Pons (tissue), 1 donor: ENCODE results near the gene TMEM176B.

Source experiments
- DNase-seq: peaks from one replicate; pipeline ENCODE4 v3.0.0-alpha.2; 2016; ENCODE audit warnings: low spot score

TMEM176B gene

DNA sequence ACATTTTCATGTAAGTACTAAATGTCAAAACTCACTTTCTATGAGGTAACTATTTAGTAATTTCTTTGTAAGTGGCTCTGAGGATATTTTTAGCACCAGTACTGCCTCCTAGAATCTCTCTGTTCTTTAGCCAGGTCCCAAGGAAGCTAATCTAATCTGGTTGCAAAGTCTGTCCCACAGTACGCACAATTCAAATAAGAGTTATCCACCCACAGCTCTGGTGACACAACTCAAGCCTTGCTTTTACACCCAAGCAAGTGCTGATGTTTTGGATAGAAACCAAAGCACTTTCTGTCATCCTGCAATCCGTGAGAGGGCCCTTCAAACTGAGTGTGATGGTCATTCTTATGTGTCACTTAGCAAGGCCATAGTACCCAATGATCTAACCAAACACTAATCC lies 48.5 kb downstream of the TMEM176B start:
- DNase-seq = no peak

DNA sequence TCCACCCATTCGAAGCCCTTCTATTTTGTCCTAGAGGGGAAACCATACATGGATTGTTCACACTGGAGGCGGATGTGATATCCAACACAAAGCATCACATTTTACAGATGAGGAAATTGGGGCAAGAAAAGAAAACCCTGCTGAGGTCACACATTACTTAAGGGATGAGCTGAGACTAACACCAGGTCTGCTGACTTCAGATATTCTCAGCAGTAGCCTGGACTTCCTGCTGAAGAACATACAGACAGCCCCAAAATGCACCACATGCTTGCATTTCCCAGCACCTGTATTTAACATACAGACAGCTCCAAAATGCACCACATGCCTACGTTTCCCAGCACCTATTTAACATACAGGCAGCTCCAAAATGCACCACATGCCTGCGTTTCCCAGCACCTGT lies 51.8 kb downstream of the TMEM176B start:
- no peak for DNase-seq

DNA sequence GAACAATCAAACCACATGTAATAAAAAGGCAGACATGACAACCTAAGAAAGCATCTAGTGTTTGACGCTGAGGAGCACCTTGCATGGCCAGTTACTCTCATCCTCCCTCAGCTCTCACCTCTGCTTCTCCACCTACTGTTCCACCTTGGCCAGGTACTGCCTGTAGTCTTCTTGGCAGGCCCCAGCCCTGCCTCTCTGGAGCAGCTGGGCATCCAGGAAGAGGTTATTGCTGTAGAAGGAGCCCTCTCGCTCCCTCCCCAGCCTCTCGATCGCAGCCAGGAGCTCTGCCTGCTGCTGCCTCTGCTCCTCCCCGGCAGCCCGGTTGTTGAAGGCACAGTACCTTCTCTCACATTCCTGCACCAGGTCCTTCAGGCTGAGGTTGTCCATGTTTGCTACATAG lies 53.2 kb downstream of the TMEM176B start:
- no peak for DNase-seq

- DNase-seq = no peak
Measured at GRCh38 chr7:150745876-150746275, 54.3 kb downstream of the TMEM176B start.

- DNase-seq = no peak
Measured at GRCh38 chr7:150745086-150745485, 55.1 kb downstream of the TMEM176B start.

DNA sequence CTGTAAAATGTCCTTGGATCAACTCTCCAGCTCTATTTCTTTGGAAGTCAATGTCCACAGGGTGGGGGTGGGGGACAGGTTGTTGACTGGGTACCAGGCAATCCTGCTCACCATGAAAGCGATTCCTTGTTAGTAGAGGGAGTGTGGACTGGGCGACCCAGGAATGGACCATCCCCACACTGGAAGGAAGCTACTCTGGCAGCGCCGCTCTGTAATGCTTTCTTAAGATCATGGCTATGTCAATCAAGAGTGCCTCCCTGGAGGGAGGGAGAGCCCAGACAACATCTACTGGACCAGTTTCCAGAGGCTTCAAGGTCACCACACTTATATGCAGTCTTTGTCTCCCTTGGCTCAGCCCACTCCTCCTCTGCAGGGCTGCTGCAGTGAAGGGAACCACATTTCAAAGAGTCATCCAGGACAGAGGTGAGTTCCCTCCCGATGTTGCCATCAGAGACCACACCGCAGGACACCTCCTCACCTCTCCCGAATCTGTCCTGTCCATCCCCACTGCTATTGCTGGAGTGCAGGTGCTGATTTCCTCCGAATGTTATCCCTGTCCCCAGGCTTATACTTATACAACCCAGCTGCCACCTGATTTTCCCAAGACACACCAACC lies 56.0 kb downstream of the TMEM176B start:
- DNase-seq = no peak

GRCh38 chr7:150742286-150742968 lies 57.7 kb downstream of the TMEM176B start:
- DNase-seq = no peak
